Endometrial microvascular endothelial cells (primary cell): ENCODE data around the gene HTRA1. TPM values are rescaled to one million over a fixed set of nuclear protein-coding genes. Genes with fewer than 3 reads are reported as not detected.

Source experiments
- in situ Hi-C: cut with HindIII; loops from 2 replicates; pipeline ENCODE4 v1.10.0; 2017; ENCODE audit warnings: low sequenced_read_pairs, low pct_unique_long_range_greater_than_20kb; ENCODE audit errors: inconsistent ontology term
- total RNA-seq: library from RNA; depleted of rRNA; stranded (reverse); fragments of >200 nt; gene quantifications from one replicate; pipeline ENCODE4 v1.2.3, GENCODE V29; 2015; ENCODE audit errors: inconsistent ontology term

The HTRA1 gene
- total RNA-seq, 1 donor from 2014 or later = 60.0 TPM

- in situ Hi-C loops = no loop called here
Observed at GRCh38 chr10:122490268-122490667, 28.9 kb downstream of the HTRA1 start.

GRCh38 chr10:122490786-122491680, 29.7 kb downstream of the HTRA1 start:
- in situ Hi-C loops = no loop called here

GRCh38 chr10:122492006-122492405, 30.7 kb downstream of the HTRA1 start:
- in situ Hi-C loops = no loop called here

- in situ Hi-C loops = no loop called here
Observed at GRCh38 chr10:122492999-122493481, 31.7 kb downstream of the HTRA1 start.

- in situ Hi-C loops = no loop called here
Observed at GRCh38 chr10:122493761-122494160, 32.4 kb downstream of the HTRA1 start.

- in situ Hi-C loops = no loop called here
Observed at GRCh38 chr10:122494173-122494820, 32.9 kb downstream of the HTRA1 start.

GRCh38 chr10:122494833-122495232, 33.5 kb downstream of the HTRA1 start:
- in situ Hi-C loops = no loop called here

- in situ Hi-C loops = no loop called here
Observed at GRCh38 chr10:122495406-122496340, 34.3 kb downstream of the HTRA1 start.

- in situ Hi-C loops = no loop called here
Observed at GRCh38 chr10:122497241-122497640, 35.9 kb downstream of the HTRA1 start.

- in situ Hi-C loops = no loop called here
Observed at GRCh38 chr10:122498521-122498920, 37.2 kb downstream of the HTRA1 start.

- in situ Hi-C loops = no loop called here
Observed at GRCh38 chr10:122499012-122499411, 37.7 kb downstream of the HTRA1 start.

GRCh38 chr10:122499491-122499941, 38.2 kb downstream of the HTRA1 start:
- in situ Hi-C loops = no loop called here

- in situ Hi-C loops = no loop called here
Observed at GRCh38 chr10:122500194-122500593, 38.8 kb downstream of the HTRA1 start.

- in situ Hi-C loops = no loop called here
Observed at GRCh38 chr10:122500726-122501125, 39.4 kb downstream of the HTRA1 start.

- in situ Hi-C loops = no loop called here
Observed at GRCh38 chr10:122503012-122503411, 41.7 kb downstream of the HTRA1 start.

- in situ Hi-C loops = no loop called here
Observed at GRCh38 chr10:122503886-122504609, 42.7 kb downstream of the HTRA1 start.

- in situ Hi-C loops = no loop called here
Observed at GRCh38 chr10:122504610-122504950, 43.2 kb downstream of the HTRA1 start.

- in situ Hi-C loops = no loop called here
Observed at GRCh38 chr10:122505011-122505410, 43.7 kb downstream of the HTRA1 start.
